CD1c-positive myeloid dendritic cell (primary cell): ENCODE measurements around the gene EN2.

Experiments used
- DNase-seq: peaks from one replicate; pipeline ENCODE4 v3.0.0-alpha.2; 2016; ENCODE audit errors: extremely low spot score

Gene EN2

DNA sequence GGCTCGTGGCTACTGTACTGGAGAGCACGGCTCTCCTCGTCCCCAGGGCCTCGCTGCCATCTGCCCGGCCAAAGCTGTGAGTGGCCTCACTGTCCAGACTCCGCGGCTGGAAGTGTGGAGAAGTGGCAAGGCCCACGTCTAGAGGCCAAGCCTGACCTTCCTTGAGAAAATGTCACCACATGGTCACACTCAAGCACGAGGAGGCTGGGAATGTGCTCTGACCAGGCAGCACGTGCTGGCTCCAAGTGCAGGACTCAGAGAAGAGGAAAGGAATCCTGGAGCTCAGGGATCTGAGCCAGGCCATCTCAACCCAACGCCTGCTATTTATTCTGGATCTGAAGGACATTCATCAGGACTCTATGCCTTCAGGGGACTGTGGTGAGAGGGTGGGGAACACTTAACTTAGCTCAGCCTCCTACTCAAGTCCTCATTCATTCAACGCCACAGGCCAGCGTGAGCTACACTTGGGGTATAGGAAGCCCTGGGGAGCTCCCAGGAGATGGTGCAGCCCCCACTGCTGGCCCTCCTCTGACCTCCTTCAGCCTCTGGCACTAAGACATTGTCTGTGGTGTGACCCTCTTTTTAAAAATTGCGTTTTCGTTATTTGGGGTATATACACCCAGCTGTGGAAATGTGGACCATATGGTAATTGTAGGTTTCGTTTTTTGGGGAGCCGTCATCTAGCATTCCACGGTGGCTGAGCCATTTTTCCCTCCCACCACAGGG is 29.0 kb downstream of the EN2 start:
- no peak for DNase-seq

DNA sequence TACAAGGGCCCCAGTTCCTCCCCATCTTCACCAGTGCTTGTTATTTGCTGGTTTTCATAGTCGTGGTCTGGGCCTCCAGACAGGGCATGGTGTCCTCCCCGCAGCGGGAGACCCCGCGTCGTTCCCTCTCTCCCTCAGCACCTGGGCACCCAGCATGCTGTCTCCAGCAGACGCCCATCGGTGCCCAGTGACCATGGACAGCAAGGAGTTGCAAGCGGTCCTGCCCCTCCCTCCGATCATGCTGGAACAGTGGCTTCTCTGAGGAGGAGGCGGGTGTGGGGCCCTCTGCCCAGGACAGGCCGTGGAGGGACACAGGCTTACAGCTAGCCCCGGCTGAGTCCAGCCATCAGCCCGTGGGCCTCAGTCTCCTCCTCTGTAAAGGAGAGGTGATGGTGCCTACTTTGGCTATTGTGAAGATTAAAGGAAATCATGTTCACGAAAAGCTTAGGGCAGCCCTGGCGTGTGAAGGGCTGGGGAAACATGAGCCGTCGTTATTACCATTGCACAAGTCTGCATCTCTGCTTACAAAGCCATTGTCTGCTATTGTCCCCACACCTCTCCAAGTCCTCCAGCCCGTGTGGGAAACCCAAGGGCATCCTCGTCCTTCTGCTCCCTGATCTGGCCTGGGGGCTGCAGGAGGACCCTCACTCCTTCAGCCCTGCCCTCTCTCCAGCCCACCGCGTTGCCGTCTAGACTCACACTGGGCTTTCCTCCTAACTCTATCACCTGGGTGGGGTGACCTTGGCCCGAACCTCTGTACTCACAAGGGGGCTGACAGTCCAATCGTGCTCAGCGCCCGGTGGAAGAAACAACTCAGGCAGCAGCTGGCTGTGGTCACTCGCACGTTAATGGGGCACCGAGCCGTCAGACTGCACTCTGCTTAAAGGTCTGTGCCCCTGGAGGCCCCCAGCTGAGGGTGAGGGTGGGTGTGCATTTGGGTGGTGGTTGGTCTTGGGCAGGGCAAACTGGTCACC is 29.9 kb downstream of the EN2 start:
- DNase-seq = no peak

DNA sequence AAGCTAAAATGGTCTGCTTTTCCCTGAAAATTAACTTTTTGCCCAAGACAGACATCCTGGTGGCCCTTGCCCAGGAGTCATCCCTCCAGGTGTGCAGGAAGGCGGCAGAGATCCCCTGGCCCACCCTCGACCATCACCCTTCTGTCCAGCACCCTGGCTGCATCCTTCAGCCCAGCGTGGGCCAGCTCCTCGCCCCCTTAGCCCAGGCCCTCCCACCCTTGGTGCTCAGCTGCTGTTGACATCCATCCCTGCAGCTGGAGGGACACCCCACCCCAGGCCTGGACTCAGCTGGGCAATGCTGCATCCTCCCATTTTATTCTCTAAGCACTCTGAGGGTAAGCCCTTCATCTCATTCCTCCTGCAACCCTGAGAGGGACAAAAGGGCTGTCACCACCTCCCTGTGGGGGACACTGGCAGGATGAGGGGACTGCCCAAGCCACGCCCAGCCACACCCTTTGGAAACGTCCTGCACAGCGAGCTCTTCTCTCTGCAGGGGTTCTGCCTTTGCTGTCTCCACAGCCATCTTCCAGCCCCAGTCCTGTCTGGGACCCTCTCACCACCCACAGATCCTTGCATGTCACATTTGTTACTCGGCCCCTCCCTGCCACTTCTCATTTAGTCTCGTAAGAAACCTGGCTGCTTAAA is 30.7 kb downstream of the EN2 start:
- no peak for DNase-seq

DNA sequence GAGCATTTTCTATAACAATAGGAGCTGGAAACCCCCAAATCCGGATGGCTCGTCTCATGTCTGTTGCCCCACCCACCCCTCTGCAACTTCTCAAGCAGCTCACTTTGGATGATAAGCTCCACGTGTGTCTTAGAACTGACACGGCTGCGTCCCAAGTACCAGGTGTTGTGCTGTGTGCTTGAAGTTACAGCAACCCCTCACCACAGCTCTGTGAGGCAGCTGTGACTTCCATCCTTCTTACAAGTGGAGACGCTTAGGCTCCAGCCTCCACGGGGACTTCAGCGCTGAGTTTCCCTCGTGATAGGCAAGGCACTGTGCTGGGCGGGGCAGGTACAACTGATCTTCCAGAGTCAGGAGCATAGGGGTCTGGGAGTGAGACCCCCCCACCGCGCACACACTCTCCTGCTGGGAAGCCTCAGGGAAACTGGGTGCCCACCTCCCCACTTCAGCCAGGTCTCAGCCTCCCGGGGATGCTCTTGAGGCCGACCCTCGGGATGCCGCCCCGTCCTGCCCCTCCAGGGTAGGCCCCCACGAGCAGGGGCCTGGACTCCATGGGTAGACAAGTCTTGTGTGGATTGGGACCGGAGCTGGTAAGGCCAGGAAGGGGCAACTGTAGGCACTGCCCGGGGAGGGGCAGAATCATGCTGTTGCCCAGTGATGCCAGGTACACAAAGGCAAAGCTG is 31.4 kb downstream of the EN2 start:
- DNase-seq = no peak

DNA sequence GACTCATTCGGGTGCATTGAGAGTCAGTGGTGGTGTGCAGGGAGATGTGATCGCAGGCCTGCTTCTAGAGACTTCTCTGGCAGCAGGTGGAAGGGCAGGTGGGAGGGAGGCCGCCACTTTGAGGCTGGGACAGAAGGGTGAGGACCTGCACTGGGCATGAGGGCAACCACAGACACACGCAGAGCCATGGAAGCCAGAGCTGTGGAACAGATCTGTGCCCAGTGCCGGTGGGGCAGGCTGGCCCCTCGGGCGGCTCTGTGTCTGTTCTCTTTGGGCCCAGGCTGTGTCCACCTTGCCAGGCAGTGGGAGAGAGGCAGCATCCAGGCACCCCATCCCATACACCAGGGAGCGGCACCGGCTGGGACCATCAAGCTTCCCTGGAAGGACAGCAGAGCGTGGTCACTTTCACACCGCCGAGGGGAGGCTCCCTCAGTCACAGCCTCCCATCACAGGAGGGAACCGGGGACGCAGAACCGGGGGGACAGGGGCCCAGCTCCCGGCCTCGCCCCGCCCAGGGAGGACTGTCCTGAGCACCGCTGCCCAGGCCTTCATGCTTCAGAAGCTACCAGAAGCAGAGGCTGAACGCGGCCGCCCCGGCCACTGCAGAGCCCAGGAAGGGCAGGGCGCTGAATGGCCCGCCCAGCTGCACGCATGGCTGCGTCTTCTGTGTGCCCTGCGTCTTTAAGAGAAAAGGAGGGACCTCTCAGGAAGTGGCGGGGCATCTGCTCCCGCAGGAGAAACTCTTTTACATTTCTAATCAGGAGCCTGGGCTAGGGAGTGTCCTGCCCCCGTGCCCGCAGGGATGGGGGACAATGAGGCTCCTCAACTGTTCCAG is 32.1 kb downstream of the EN2 start:
- no peak for DNase-seq

DNA sequence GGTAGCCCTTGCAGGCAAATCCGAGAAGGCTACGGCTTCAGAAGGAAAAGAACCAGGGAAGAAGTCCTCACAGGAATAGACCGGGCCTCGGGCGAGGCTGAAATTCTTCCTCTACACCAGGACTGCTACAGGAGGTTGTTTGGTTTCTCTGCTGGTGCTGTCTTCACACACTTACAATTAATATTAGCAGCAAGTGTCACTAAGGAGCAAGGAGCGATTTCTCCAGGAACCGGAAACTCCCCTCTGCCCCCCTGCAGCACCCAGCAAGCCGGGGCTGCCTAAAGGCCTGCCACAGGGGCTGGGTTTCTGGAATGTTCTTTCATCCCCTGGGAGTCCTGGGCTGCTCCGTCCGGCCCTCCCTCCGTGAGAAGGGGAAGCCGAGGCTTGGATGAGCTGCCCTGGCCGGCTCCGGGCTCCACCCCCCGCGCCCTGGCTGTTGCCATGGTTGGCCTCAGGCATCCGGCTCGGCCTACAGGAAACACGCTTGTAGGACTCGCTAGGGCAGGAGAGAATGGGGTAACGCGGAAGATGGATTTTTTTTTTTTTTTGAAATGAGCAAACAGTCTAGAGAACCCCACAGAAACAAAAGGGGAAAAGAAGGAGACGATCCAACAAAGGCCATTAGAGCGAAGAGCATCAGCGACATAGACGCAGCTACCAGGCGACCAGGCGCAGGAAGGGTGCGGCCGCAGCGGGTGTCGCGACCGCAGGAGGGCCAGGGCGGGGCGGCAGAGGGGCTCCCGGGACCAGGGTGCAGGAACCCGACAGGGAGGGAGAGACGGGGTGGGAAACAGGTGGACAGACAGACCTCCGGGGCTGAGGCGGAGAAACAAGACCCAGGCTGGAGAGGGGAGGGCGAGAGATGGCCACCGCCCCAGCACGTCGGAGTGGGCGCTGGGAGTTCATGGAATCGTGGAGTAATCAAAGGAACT is 33.0 kb downstream of the EN2 start:
- DNase-seq = peak; percentile 32

DNA sequence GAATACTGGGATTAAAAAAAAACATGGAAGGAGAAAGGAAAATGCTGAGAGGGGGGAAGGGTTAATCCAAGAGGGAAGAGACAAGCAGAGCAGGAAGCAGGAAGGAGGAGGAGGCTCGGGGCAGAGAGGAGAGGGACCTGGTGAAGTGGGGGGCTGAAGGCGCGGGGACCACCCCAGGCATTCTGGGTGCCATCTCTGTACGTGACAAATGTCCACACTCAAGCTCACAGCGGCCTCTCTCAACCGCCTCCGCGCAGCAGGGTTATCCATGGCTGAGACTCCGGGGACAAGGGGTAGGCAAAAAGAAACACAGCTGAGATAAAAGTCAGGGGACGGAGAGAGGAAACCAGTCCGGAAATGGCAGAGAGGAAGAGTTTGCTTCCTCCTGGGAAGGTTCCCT is 33.9 kb downstream of the EN2 start:
- no peak for DNase-seq

DNA sequence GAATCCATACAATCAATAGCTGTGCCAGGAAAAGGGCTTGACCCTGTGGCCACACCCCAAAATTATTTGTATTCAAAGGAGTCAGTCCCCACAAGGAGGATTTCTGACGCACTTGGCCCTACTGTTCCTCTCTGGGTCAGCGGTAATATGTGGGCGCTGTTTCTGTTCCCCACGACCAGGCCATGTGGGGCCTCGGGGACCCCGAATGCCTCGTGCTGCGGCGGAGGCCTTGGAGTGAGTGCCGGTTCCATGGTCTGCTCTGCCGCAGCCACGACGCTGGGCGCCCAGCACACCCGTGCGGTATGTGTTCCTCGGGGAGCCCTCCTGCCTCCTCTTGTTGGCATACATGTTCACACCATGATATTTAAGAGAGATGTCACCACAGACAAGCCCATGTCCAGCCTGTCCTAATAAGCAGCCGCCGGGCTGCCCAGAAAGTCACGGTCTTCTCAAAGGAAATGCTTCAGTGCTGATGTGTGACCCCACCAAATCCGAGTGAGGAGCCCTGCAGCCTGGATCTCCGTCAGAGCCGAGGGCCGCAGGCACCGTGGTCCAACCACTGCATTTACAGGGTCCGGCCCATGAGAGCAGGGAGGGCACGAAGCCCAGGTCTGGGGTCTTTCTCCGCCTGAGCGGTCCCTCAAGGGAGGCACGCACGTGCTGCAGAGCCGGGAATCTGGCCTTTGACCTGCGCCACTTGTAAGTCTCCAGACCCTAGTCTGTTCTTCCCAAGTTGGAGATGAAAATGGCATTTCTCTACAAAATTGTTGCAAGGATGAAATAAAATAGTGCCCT is 36.0 kb downstream of the EN2 start:
- DNase-seq = no peak

DNA sequence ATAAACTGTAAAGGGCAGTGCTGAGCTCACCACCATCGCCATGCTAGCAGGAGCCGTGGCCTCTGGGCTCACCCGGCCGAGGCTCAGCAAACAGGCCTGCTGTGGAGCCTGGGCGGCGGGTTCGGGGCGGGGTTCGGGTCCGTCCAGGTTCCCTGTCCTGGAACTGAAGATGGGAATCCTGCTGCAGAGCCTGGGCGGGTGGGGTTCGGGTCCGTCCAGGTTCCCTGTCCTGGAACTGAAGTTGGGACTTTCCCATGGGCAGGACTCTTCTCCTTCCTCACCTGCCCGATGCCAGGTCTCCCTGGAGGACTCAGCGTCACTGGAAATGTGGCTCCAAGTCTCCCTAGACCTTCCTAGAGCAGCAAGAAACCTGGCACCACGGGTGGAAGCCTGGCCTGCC is 36.6 kb downstream of the EN2 start:
- DNase-seq = no peak

DNA sequence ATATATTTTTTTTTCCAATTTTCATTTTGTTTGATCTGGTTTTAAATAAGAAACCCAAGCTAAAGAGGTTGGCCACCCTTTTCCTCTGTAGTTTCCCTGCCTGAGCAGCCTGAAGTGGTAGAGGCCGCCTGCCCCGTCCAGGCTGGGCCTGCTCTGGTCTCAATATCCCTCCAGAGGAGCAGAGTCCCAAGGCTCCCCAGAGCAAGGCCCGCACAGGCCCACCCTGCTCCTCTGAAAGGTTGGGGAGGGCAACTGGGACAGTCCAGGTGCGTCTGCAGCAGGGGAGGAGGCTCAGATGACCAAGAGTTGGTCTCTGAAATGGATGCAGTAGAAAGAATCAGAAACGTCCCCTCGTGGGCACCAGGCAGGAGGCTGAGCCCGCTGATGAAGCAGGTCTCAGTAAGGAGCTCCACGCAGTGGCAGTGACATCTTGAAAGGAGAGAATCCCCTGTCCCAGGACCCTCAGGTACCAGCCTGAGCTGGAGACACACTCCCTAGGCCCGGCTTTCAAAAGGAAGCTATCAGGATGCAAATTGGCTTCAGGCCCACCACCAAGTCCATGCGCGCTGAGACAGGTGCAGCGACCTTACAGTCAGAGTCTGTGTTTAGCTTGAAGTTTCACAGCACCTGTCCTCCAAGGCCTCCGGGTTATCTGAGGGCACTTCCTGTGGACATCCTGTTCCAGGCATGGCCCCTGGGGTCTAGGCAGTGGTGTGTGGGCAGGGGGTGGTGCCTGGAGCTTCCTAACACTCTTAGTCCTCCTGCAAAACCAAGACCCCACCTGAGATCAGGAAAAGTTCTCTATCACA is 37.7 kb downstream of the EN2 start:
- DNase-seq = no peak

DNA sequence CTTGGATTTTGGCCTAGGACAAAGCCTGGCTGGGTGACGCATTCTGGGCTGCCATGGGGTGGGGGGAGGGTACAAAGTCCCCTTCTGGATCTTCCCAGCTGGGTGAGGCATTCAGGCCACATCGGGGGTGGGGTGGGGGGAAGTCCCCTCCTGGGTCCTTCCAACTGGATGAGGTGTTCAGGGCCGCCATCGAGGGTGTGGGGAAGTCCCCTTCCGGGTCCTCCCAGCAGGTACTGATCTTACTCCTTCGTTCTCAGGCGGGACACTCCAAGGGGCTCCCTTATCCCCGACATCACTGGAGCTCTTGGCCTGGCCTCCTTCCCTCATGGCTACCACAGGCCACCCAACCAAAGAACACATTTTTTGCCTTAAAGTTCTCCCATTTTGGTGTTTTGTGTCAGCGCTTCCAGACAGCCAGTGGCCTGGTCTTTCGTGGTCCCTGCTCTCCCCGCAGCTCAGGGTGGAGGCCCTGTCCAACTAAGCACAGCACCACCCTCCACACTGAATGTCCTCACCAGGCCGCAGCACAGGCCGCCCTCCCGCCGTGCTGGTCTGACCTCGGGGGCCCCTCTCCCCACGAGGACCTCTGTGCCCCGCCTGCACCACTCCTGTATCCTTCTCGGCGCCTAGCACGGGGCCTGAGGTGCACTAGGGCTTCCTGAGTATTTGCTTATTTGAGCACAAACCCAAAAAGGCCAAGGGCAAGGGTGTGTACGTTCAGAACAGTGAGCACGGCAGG is 38.5 kb downstream of the EN2 start:
- no peak for DNase-seq

DNA sequence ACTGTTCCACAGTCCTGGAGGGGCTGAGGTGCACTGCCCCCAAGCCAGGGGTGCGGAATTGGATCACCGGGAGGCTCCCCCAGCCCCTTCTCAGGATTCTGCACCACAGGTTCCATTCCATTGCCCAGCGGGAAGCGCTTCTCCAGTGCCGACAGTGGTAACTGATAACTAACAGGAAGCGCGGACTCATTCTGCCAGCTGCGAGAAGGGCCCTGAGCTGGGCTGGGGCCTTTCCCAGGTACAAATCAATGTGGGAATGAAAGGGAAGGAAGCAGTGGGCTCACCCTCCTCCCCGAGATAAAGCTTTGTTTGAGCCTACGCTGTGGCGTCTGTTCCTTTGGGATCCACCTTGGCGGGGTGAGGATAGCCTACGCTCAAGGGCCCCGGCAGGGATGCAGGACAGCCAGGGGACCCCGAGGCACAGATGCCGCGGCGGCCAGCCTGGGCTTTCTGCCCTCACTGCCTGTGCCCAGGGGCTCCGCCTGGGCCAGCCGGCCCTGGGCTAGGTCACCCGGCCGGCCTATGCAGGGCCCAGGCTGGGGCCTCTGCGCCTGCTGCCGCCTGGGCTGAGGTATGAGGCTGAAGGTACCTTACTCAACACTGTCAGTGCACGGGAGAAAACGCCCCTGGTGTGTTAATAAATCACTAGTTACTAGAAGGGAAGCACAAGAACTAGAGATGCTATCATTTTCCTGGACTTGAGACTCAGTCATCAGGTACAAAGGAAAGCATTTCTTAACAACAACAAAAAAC is 39.4 kb downstream of the EN2 start:
- no peak for DNase-seq

DNA sequence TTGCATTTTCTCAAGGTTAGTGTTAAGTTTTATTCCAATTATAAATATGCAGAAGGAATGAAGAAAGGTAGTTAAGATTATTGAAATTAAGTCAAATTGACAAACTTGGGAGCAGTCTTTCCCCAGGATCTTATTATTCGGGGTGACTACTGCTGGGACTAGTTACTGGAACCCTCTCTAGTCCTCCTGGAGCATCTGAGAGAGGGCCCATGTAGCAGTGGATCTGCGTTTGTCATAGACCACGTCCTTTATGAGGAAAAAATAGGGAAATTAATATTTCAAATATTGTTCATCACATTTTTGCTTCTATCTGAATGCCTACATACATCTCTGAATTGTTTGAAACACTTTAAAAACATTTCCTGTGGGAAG is 47.5 kb downstream of the EN2 start:
- DNase-seq = no peak

DNA sequence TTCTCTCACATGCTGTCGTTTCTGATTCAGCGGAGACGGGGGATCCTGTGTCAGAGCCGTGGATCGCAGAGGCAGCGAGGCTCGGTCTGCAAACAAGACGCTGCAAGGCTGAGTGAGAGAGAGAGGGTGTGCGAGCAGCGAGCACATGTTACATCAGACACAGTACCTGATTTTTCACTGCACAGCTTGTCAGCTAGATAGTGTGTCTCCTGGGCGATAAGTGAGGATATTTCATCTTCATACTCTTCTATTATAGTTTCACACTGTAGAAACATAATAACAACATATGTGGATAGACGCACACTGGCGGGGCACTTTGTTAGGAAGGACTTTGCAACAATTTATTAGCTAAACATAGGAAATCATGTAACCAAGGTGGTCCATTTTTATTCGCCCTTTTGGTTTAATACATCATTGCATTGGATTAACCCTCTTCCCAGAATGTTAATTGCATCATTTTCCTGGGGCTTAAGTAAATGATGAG is 49.0 kb downstream of the EN2 start:
- no peak for DNase-seq

DNA sequence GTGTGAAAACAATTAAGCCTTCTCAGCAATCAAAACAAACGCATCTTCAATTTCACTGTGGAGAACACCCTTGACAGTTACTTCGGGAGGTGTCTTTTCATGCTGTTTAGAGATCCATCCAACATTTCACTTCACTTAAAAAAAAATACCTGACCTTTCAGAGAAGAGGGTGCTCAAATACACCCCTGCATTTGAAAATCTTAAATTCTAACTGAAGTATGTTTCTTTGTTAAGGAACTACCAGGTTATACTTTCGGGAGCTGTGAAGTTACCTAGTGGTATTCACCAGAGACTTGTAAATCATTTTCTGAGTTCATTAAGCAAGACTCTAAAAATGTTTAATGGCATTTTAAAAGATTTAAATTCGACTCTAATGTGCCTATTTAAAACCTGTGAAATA is 49.6 kb downstream of the EN2 start:
- no peak for DNase-seq
